HEK293 (cell line): Measurements from ENCODE around the gene MTCL1.

Experiments used
- CTCF ChIA-PET: fragments of 350-600 bp; formaldehyde crosslinking; extraction: SDS; loops from one replicate; lab custom pipeline; 2021; ENCODE audit warnings: antibody characterized with exemption; lab: Yijun Ruan, JAX
- POLR2A ChIA-PET: fragments of 300-600 bp; formaldehyde crosslinking; extraction: SDS; loops from one replicate; lab custom pipeline; 2020; ENCODE audit warnings: antibody characterized with exemption, inconsistent platforms; lab: Yijun Ruan, JAX
- H3K27ac ChIP-seq: fragments of 200-500 bp; sonication (Bioruptor generic); 2 replicates; pipeline ENCODE4 v1.5.1; 2014; ENCODE audit warnings: low read depth, low read length, control low read depth, inconsistent platforms; ENCODE audit errors: extremely low read depth
- H3K36me3 ChIP-seq, 2 experiments: fragments of 200-500 bp in 1 of 2; sonication (Bioruptor generic) in 1 of 2; 1 replicate in 1 of 2; 2 replicates in 1 of 2; pipeline ENCODE4 v1.5.1; 2014 to 2017; ENCODE audit warnings: inconsistent platforms in 2 of 2, low read length in 2 of 2; ENCODE audit not compliant: control insufficient read depth in 2 of 2, insufficient read depth in 1 of 2
- H3K4me1 ChIP-seq: fragments of 200-500 bp; sonication (Bioruptor generic); 2 replicates; pipeline ENCODE4 v1.5.1; 2014; ENCODE audit warnings: mild to moderate bottlenecking, low read length, inconsistent platforms; ENCODE audit not compliant: control insufficient read depth, insufficient read depth
- H3K4me3 ChIP-seq: 2 replicates; pipeline ENCODE4 v1.5.1; 2011; ENCODE audit warnings: low read depth, mild to moderate bottlenecking, control low read depth, low read length, moderate library complexity
- H3K9me3 ChIP-seq: fragments of 200-500 bp; sonication (Bioruptor generic); 2 replicates; pipeline ENCODE4 v1.5.1; 2014; ENCODE audit warnings: low read depth, low read length, inconsistent platforms; ENCODE audit not compliant: control insufficient read depth, insufficient read depth
- MYNN ChIP-seq: fragments of 450-650 bp; formaldehyde crosslinking; IDR thresholded peaks from 2 replicates; pipeline ENCODE4 v1.5.1; 2016; ENCODE audit warnings: missing biosample characterization, missing genetic modification characterization, borderline replicate concordance
- OSR2 ChIP-seq: fragments of 450-650 bp; formaldehyde crosslinking; IDR thresholded peaks from 2 replicates; pipeline ENCODE4 v1.5.1; 2016; ENCODE audit warnings: missing biosample characterization, missing genetic modification characterization
- ZBTB20 ChIP-seq: fragments of 450-650 bp; formaldehyde crosslinking; IDR thresholded peaks from 2 replicates; pipeline ENCODE4 v1.5.1; 2016; ENCODE audit warnings: missing biosample characterization, missing genetic modification characterization
- ZIC2 ChIP-seq: fragments of 450-650 bp; formaldehyde crosslinking; IDR thresholded peaks from 2 replicates; pipeline ENCODE4 v1.5.1; 2016; ENCODE audit warnings: missing biosample characterization, missing genetic modification characterization
- ZNF155 ChIP-seq: fragments of 450-650 bp; formaldehyde crosslinking; IDR thresholded peaks from 2 replicates; pipeline ENCODE4 v1.5.1; 2016; ENCODE audit warnings: missing biosample characterization, missing genetic modification characterization
- ZNF24 ChIP-seq: fragments of 450-650 bp; formaldehyde crosslinking; IDR thresholded peaks from 2 replicates; pipeline ENCODE4 v1.5.1; 2016; ENCODE audit warnings: missing biosample characterization, missing genetic modification characterization
- ZNF280D ChIP-seq: fragments of 450-650 bp; formaldehyde crosslinking; IDR thresholded peaks from 2 replicates; pipeline ENCODE4 v1.5.1; 2016; ENCODE audit warnings: missing biosample characterization, missing genetic modification characterization
- ZNF37A ChIP-seq: fragments of 450-650 bp; IDR thresholded peaks from 2 replicates; pipeline ENCODE4 v1.5.1; 2018; ENCODE audit warnings: missing biosample characterization, missing genetic modification characterization
- ZNF510 ChIP-seq: fragments of 450-650 bp; formaldehyde crosslinking; IDR thresholded peaks from 2 replicates; pipeline ENCODE4 v1.5.1; 2018; ENCODE audit warnings: mild to moderate bottlenecking, missing genetic modification characterization, missing biosample characterization; ENCODE audit not compliant: insufficient replicate concordance
- TF ChIP-seq, protein P1 (sequence below): fragments of 450-650 bp; formaldehyde crosslinking; IDR thresholded peaks from 2 replicates; pipeline ENCODE4 v1.5.1; 2016; ENCODE audit warnings: missing biosample characterization, missing genetic modification characterization
- TF ChIP-seq, protein P2 (sequence below): fragments of 450-650 bp; formaldehyde crosslinking; IDR thresholded peaks from 2 replicates; pipeline ENCODE4 v1.5.1; 2016; ENCODE audit warnings: missing biosample characterization, missing genetic modification characterization
- TF ChIP-seq, protein P3 (sequence below): fragments of 450-650 bp; formaldehyde crosslinking; IDR thresholded peaks from 2 replicates; pipeline ENCODE4 v1.5.1; 2016; ENCODE audit warnings: missing biosample characterization, missing genetic modification characterization, low read depth
- TF ChIP-seq, protein P4 (sequence below): fragments of 450-650 bp; formaldehyde crosslinking; IDR thresholded peaks from 2 replicates; pipeline ENCODE4 v1.5.1; 2017; ENCODE audit warnings: missing biosample characterization, missing genetic modification characterization

MTCL1 gene

GRCh38 chr18:8791171-8791651 is 85.9 kb downstream of the MTCL1 start:
- no peak overlapping the region for H3K27ac ChIP-seq
- H3K4me1 ChIP-seq, result no peaks in the 10 kb centered on the region
- ChIA-PET POLR2A (no interaction called here), CTCF (interaction anchor here (0.6 kb wide), 1 partner anchor 34 kb away, joined by 3 read pairs; no protein-coding TSS in a partner anchor)
- H3K9me3 ChIP-seq, result no peaks in the 10 kb centered on the region
- H3K36me3 ChIP-seq, result peaks cover 0 to 17% of the 10 kb centered on the region in 2 experiments; a peak in 1 of 3 replicates
- H3K4me3 ChIP-seq, result no peak overlapping the region
- TF ChIP-seq, protein P1, sequence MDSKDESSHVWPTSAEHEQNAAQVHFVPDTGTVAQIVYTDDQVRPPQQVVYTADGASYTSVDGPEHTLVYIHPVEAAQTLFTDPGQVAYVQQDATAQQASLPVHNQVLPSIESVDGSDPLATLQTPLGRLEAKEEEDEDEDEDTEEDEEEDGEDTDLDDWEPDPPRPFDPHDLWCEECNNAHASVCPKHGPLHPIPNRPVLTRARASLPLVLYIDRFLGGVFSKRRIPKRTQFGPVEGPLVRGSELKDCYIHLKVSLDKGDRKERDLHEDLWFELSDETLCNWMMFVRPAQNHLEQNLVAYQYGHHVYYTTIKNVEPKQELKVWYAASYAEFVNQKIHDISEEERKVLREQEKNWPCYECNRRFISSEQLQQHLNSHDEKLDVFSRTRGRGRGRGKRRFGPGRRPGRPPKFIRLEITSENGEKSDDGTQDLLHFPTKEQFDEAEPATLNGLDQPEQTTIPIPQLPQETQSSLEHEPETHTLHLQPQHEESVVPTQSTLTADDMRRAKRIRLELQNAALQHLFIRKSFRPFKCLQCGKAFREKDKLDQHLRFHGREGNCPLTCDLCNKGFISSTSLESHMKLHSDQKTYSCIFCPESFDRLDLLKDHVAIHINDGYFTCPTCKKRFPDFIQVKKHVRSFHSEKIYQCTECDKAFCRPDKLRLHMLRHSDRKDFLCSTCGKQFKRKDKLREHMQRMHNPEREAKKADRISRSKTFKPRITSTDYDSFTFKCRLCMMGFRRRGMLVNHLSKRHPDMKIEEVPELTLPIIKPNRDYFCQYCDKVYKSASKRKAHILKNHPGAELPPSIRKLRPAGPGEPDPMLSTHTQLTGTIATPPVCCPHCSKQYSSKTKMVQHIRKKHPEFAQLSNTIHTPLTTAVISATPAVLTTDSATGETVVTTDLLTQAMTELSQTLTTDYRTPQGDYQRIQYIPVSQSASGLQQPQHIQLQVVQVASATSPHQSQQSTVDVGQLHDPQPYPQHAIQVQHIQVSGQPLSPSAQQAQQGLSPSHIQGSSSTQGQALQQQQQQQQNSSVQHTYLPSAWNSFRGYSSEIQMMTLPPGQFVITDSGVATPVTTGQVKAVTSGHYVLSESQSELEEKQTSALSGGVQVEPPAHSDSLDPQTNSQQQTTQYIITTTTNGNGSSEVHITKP (tag by site-specific recombination), result no peak
- TF ChIP-seq ZBTB20 (no peak), ZNF280D (tag by site-specific recombination) (no peak), MYNN (tag by site-specific recombination) (no peak), ZNF155 (tag by site-specific recombination) (no peak)
- TF ChIP-seq, protein P2, sequence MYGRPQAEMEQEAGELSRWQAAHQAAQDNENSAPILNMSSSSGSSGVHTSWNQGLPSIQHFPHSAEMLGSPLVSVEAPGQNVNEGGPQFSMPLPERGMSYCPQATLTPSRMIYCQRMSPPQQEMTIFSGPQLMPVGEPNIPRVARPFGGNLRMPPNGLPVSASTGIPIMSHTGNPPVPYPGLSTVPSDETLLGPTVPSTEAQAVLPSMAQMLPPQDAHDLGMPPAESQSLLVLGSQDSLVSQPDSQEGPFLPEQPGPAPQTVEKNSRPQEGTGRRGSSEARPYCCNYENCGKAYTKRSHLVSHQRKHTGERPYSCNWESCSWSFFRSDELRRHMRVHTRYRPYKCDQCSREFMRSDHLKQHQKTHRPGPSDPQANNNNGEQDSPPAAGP, result no peak
- TF ChIP-seq, protein P3, sequence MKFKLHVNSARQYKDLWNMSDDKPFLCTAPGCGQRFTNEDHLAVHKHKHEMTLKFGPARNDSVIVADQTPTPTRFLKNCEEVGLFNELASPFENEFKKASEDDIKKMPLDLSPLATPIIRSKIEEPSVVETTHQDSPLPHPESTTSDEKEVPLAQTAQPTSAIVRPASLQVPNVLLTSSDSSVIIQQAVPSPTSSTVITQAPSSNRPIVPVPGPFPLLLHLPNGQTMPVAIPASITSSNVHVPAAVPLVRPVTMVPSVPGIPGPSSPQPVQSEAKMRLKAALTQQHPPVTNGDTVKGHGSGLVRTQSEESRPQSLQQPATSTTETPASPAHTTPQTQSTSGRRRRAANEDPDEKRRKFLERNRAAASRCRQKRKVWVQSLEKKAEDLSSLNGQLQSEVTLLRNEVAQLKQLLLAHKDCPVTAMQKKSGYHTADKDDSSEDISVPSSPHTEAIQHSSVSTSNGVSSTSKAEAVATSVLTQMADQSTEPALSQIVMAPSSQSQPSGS (tag by site-specific recombination), result no peak
- TF ChIP-seq, protein P4, sequence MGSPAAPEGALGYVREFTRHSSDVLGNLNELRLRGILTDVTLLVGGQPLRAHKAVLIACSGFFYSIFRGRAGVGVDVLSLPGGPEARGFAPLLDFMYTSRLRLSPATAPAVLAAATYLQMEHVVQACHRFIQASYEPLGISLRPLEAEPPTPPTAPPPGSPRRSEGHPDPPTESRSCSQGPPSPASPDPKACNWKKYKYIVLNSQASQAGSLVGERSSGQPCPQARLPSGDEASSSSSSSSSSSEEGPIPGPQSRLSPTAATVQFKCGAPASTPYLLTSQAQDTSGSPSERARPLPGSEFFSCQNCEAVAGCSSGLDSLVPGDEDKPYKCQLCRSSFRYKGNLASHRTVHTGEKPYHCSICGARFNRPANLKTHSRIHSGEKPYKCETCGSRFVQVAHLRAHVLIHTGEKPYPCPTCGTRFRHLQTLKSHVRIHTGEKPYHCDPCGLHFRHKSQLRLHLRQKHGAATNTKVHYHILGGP (tag by site-specific recombination), result no peak

DNA sequence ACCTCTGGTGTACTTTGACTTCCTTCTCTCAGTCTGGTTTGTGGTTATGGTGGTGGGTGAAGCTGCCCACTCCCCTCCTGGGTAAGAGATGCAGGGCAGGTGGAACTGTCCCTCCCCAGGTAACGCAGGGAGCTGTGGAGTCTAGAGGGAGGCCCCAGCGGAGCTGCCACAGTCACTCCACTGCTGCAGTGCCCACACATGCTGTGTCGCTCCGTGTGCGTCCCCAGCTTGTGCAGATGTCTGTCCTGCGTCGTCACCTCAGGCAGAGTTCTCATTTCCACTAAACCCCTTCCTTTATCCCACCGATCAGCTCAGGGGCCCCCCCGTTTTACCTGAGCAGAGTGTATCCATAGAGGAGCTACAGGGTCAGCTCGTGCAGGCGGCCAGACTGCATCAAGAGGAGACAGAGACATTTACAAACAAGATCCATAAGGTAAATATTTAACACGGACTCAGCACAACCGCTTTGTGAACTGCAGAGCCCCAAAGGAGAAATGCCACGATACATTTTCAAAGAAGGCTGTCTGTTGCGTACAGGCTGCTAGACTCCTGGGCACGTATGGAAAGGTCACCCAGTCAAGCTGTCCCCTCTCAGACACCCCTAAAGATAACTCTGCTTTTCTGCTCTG is 87.4 kb downstream of the MTCL1 start:
- CTCF ChIA-PET, result interaction anchor here (0.8 kb wide), 1 partner anchor 1003 kb away, joined by 3 read pairs; no protein-coding TSS in a partner anchor

More for the DNA sequence above, 87.4 kb downstream of the MTCL1 start:
- no peak overlapping the region for H3K4me3 ChIP-seq
- peaks cover 0 to 17% of the 10 kb centered on the region in 2 experiments; a peak in 1 of 3 replicates for H3K36me3 ChIP-seq
- POLR2A ChIA-PET, result interaction anchor here (1.0 kb wide), 1 partner anchor 81 kb away, joined by 3 read pairs; no protein-coding TSS in a partner anchor
- TF ChIP-seq ZIC2 (peak; percentile 41; the same call in 1 of the 2 replicates), ZNF24 (tag by site-specific recombination) (no peak), ZNF510 (tag by site-specific recombination) (no peak), OSR2 (tag by site-specific recombination) (no peak), ZNF37A (tag by site-specific recombination) (no peak)
- no peak overlapping the region for H3K27ac ChIP-seq
- no peaks in the 10 kb centered on the region for H3K4me1 ChIP-seq
- no peaks in the 10 kb centered on the region for H3K9me3 ChIP-seq
